Psoas muscle (tissue), 8 donors: Measurements from ENCODE around the gene SPDYE16. TPM values are rescaled to one million over a fixed set of nuclear protein-coding genes. Genes with fewer than 3 reads are reported as not detected.
"Not testable (repeated sequence)": the region's sequence is repeated elsewhere in the genome, so short reads cannot be mapped to it uniquely, and the experiment has no call there.

Experiments
- ATAC-seq, 4 donors: fragments of 200-7000 bp; cut with Tn5 transposase; one replicate each; pipeline ENCODE4 v1.9.1; 2020; ENCODE audit warnings: moderate library complexity in 3 of 4, mild to moderate bottlenecking in 2 of 4
- DNase-seq, 2 donors: peaks; one replicate each; pipeline ENCODE4 v3.0.0-alpha.2; 2020
- H3K27ac ChIP-seq: fragments of 200-600 bp; one replicate; pipeline ENCODE4 v1.8.0; 2022
- H3K27me3 ChIP-seq, 3 donors: fragments of 200-600 bp in 1 of 3; one replicate each; pipeline versions ENCODE4 v1.6.1 to v1.8.0; 2013 to 2022; ENCODE audit warnings: low read length in 2 of 3, mild to moderate bottlenecking in 2 of 3, moderate library complexity in 1 of 3; ENCODE audit not compliant: insufficient read depth in 3 of 3
- H3K36me3 ChIP-seq, 2 donors: fragments of 200-600 bp in 1 of 2; one replicate each; pipeline versions ENCODE4 v1.6.1 to v1.8.0; 2013 to 2022; ENCODE audit warnings: low read depth in 1 of 2, mild to moderate bottlenecking in 1 of 2, moderate library complexity in 1 of 2; ENCODE audit not compliant: insufficient read depth in 1 of 2
- H3K4me1 ChIP-seq: fragments of 200-600 bp; one replicate; pipeline ENCODE4 v1.8.0; 2022
- H3K4me3 ChIP-seq: fragments of 200-600 bp; one replicate; pipeline ENCODE4 v1.8.0; 2022; ENCODE audit warnings: mild to moderate bottlenecking
- H3K9me3 ChIP-seq: fragments of 200-600 bp; one replicate; pipeline ENCODE4 v1.8.0; 2022
- CTCF ChIP-seq: fragments of 200-600 bp; IDR thresholded peaks from one replicate; pipeline ENCODE4 v1.8.0; 2022; ENCODE audit warnings: antibody characterized with exemption
- WGBS, 3 donors: extraction: QIAGEN DNeasy Blood & Tissue Kit; methylation state at CpG; one replicate each; pipeline versions ENCODE4 v1.1.6 to v1.1.7; 2013; 5-methylcytosine and 5-hydroxymethylcytosine counted together
- intact Hi-C, 2 donors: fragments of 100-400 bp; cut with DNase I; formaldehyde crosslinking; loops; one replicate each; pipeline versions ENCODE4 v1.11.0 to v1.14.2; 2022
- polyA plus RNA-seq, 3 donors: library from polyadenylated mRNA; stranded (reverse); fragments of 200-250 nt; gene quantifications; one replicate each; pipeline ENCODE4 v1.2.3, GENCODE V29; 2013
- total RNA-seq, 4 donors: library from RNA; stranded (reverse); fragmentation: NEBNext Ultra II Directional in 2 of 4; extraction: Animal tissue kit (Norgen Biotek cat#: 25700) in 2 of 4; gene quantifications; one replicate each; pipeline versions ENCODE4 v1.2.1 to v1.2.4, GENCODE V29; 2021 to 2023
- donor health status: healthy with polysubstance abuse.
- donor health status: DM: no; HTN: no; CAD: no; lungs with moderate emphysema.
- donor health status: Bipolar disorder and iron deficiency.
- donor health status: healthy.
- donor health status: DM: yes; HTN: yes; CAD: no.
- donor health status: DM: no; HTN: no; CAD: no.
- donor health status: DM: no; HTN: no; CAD: no.
- donor health status: DM: yes; HTN: yes; CAD: no.

The SPDYE16 gene
- total and polyA plus RNA-seq, 7 donors = 0.04 to 0.60 (median 0.26) TPM; not detected in 1

DNA sequence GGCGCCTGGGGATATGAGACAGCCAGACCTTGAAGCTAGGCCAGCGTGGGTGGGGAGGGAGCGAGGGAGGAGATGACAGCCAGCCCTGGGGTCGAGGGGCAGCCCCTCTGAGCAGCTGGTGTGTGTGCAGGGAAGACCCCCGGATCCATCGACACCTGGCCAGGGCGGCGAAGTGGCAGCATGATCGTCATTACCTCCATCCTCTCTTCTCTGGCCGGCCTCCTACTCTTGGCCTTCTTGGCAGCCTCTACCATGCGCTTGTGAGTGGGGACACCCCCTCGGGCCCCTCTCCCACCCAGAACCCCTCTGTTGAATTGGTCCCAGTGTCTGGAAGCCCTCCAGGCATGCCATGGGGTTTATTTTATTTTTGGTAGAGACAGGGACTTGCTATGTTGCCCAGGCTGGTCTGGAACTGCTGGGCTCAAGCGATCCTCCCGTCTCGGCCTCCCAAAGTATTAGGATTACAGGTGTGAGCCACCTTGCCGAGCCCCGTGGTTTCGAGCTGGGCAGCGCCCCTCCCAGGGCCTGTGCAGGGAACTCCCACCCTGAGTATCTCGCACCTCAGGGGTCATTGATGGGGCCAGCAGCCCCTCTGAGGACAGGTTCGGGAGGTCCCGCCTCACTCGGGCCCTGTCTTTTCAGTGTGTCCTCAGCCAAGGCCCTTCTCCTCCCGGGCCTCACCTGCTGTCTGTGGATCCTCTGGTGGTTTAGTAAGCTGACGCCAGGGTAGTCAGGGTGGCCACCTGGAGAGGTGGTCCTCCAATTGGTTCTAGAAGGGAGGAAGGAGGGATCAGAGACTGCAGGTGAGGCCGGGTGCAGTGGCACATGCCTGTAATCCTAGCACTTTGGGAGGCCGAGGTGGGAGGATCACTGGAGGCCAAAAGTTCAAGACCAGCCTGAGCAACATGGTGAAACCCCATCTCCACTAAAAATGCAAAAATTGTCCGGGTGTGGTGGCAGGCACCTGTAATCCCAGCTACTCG lies 29.0 kb downstream of the SPDYE16 start:
- intact Hi-C loops = no loop called here
- no peak for ATAC-seq

DNA sequence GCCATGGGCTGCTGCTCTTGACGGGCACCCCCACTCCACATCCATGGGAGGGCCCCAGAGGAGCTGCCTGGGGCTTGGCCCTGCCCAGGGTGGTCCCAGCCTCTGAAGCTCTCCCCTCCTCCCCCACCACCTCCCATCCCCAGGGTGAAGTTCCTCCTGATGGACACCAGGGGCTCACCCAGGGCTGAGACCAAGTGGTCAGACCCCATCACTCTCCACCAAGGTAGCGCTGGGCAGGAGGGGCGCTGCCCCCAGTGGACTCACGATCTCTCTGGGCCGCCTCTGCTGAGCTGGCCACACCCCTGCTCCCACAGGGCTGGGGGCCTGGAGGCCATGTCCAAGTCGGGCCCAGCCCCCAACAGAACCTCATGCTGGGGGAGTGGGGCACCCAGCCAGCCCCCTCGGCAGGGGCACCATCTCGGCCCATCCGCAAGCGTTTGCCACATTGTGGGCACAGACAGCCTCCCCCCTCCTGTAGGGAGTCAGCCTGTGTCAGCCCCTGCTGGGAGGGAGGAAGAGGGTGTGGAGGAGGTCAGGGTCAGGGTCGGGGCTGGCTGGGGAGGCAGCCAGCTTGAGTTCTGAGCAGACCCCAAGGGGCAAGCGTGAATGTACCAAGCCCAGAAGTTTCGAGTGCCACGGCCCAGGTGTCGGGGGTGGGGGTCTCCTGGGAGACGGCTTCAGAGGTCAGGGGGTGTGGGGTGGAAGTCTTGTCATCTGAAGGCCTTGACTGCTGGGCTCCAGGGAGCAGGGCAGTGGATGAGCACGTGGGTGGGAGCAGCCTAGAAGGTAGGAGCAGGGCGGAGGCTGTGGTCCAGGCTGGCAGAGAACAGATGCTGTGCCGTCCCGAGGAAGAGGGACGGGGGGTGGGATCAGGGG lies 29.9 kb downstream of the SPDYE16 start:
- peak; percentile 15 to 58 for DNase-seq
- WGBS, 3 donors = 51 to 54% (median 52%) methylated on average over 20 to 21 of the region's 21 CpGs
- H3K36me3 ChIP-seq = no peaks in the 10 kb centered on the region

More for the DNA sequence above, 29.0 kb downstream of the SPDYE16 start:
- no peak overlapping the region for H3K27ac ChIP-seq
- H3K27me3 ChIP-seq = no peaks in the 10 kb centered on the region
- WGBS, 3 donors = 78 to 84% (median 83%) methylated on average over 28 to 29 of the region's 29 CpGs
- no peaks in the 10 kb centered on the region for H3K9me3 ChIP-seq
- peak; percentile 9 to 42 for DNase-seq
- no peaks in the 10 kb centered on the region for H3K4me1 ChIP-seq
- H3K4me3 ChIP-seq = no peak overlapping the region
- H3K36me3 ChIP-seq = no peaks in the 10 kb centered on the region
- TF ChIP-seq CTCF = no peak

DNA sequence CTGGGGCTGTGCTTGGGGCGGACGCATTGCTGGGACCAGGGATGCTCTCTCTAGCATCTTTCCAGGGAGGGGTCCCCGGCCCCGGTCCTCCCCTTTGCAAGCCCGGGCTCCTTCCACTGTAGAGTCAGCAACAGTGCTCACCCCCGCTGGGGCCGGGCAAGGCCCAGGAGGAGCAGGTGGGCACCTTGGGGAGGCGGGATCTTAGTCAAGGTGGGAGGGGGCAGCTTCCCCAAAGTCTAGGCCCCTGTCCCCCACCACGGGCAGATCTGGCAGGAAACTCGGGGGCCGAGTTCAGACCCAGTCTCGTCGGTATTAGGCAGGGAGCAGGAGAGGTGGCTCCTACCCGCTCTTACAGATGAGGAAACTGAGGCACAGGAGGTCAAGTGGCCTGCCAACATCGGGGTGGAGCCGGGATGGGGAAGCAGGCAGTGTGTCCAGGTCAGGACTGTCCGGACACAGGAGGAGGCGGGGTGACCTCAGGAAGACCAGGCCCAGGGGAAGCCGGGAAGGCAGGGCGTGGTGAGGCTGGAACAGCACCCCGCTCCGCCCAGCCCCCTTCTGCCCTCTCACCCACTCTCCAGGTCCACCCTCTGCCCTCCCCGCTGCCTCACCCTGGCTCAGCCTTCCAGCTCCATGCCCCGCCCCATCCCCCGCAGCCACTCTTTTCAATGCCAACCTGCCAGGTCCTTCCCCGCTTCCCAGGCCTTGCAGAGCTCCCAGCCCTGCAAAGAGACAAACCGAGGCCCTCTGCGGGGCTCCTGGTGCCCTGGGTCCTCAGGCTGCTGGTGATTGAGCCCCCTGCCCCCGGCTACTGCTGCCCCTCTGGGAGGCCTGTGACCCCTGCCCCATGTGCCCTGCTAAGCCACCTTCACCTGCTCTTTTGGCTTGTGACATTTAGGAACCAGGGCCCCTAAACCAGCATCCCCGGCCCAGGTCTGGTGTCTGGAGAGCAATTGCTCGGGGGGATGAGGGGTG lies 30.9 kb downstream of the SPDYE16 start:
- WGBS, 3 donors = 75 to 79% (median 78%) methylated on average over 5 to 15 of the region's 31 CpGs
- ATAC-seq = peak; percentile 13 to 67 (median 54)
- peak in 1 of 2 donors; percentile 54 for DNase-seq

More for the DNA sequence above, 29.9 kb downstream of the SPDYE16 start:
- ATAC-seq = peak; percentile 14 to 34 (median 23)
- Histone ChIP-seq H3K4me3 (no peak overlapping the region), H3K27me3 (no peaks in the 10 kb centered on the region), H3K27ac (no peak overlapping the region), H3K9me3 (no peaks in the 10 kb centered on the region), H3K4me1 (no peaks in the 10 kb centered on the region)
- peak; percentile 8 for TF ChIP-seq CTCF
- intact Hi-C loops = no loop called here

DNA sequence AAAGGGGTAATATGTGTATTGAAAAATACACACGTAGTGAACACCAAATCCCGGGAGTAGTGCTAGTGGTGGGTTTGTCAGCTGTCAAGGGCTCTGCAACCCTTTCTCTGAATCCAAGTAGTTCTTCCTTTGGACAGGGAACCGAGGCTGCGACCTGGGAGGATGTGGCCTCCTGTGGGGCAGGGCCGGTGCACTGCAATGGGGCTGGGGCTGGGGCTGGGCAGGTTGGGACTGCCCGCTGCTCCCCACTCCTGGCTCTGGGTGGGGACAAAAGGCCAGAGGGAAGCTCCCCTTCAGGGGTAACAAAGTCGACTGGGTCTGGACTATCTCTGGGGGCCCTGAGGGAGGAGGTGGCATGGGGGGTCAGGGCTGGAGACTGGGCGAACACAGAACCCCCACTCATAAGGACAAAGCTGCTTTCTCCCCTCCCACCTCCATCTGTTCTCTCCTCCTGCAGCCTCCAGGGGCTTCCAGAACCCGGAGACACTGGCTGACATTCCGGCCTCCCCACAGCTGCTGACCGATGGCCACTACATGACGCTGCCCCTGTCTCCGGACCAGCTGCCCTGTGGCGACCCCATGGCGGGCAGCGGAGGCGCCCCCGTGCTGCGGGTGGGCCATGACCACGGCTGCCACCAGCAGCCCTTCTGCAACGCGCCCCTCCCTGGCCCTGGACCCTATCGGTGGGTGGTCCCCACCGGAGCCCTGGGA lies 31.7 kb downstream of the SPDYE16 start:
- ATAC-seq = peak in 1 of 4 donors; percentile 19
- 42 to 63% (median 54%) methylated on average over 8 to 16 of the region's 24 CpGs for WGBS, 3 donors

More for the DNA sequence above, 30.9 kb downstream of the SPDYE16 start:
- H3K27me3 ChIP-seq, intact Hi-C loops, H3K4me3 ChIP-seq, H3K27ac ChIP-seq, H3K4me1 ChIP-seq, H3K36me3 ChIP-seq, H3K9me3 ChIP-seq: not testable (repeated sequence)

More for the DNA sequence above, 31.7 kb downstream of the SPDYE16 start:
- H3K4me1 ChIP-seq, H3K27me3 ChIP-seq, H3K4me3 ChIP-seq, H3K36me3 ChIP-seq, intact Hi-C loops, H3K27ac ChIP-seq, H3K9me3 ChIP-seq: not testable (repeated sequence)
- DNase-seq = peak in 1 of 2 donors; percentile 27
